ENCODE data around the gene HSD11B1L.

DNA sequence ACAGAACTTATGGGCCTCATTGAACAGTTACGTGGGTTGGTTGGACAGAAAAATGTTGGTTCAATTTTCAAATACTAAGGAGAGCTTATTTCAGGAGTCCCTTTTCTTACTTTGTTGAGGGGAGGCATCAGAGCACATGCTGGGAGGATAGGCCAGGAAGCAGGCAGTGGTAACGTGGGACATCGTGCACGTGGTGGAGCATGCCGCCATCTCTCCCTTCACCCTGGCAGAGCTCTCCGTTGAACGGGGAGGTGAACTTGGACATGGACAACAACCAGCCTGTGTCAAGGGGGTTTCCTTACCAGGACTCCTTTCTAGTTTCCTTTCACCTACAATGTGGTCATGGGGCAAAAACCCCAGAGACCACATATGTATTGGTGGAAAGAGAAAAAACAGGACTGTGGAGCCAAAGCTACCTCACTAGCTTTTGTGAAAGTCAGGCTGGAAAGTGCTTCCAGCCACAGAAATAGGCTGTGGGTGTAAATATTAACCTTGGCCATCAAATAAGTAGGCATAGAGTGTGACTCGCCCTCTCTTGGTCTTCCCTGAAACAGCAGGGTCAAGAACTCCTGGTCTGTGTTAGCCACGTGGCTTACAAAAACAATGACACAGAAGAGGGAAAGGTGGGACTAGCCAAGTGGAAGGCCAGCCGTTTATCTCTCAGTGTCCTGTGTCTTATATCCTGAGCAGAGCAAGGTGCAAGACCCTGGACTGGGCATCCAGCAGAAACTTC is 14.9 kb upstream of the HSD11B1L start:
- TF ChIP-seq, protein P1, sequence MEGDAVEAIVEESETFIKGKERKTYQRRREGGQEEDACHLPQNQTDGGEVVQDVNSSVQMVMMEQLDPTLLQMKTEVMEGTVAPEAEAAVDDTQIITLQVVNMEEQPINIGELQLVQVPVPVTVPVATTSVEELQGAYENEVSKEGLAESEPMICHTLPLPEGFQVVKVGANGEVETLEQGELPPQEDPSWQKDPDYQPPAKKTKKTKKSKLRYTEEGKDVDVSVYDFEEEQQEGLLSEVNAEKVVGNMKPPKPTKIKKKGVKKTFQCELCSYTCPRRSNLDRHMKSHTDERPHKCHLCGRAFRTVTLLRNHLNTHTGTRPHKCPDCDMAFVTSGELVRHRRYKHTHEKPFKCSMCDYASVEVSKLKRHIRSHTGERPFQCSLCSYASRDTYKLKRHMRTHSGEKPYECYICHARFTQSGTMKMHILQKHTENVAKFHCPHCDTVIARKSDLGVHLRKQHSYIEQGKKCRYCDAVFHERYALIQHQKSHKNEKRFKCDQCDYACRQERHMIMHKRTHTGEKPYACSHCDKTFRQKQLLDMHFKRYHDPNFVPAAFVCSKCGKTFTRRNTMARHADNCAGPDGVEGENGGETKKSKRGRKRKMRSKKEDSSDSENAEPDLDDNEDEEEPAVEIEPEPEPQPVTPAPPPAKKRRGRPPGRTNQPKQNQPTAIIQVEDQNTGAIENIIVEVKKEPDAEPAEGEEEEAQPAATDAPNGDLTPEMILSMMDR (IDR thresholded peaks at IDR 0.05): no peak
- TF ChIP-seq POLR2AphosphoS5 (IDR thresholded peaks at IDR 0.05): no peak

Measured in breast epithelium (tissue), 3 donors.